GM12865 (cell line): ENCODE measurements around the gene ATPAF1.
"Not testable (repeated sequence)": the region's sequence is repeated elsewhere in the genome, so short reads cannot be mapped to it uniquely, and the experiment has no call there.

Experiments
- DNase-seq: peaks from one replicate; pipeline ENCODE4 v3.0.0; 2010; ENCODE audit warnings: low read depth
- H3K4me3 ChIP-seq: 2 replicates; pipeline ENCODE4 v1.5.1; 2011; ENCODE audit warnings: mild to moderate bottlenecking, low read depth, low read length, control low read depth
- CTCF ChIP-seq: IDR thresholded peaks from 2 replicates; pipeline ENCODE4 v1.5.1; 2011; ENCODE audit warnings: low read length, control low read depth, low read depth, inconsistent platforms; ENCODE audit not compliant: insufficient read depth; ENCODE audit errors: missing control alignments

Gene ATPAF1

GRCh38 chr1:46672696-46673095 lies 4.5 kb upstream of the ATPAF1 start:
- H3K4me3 ChIP-seq = no peak overlapping the region
- no peak for TF ChIP-seq CTCF
- no peak for DNase-seq

GRCh38 chr1:46671554-46671953 lies 3.4 kb upstream of the ATPAF1 start, which contains the start of gene TEX38:
Gene TEX38 (plus strand): TSS chr1:46671854. CDS start chr1:46671935, 81 bp downstream.
- no peak for DNase-seq
- TF ChIP-seq CTCF = no peak
- H3K4me3 ChIP-seq = no peak within 1 kb of the TSS

GRCh38 chr1:46670134-46670533 lies 2.0 kb upstream of the ATPAF1 start:
- TF ChIP-seq CTCF = no peak
- H3K4me3 ChIP-seq = no peak overlapping the region
- DNase-seq = no peak

GRCh38 chr1:46665983-46666382 lies 2.2 kb downstream of the ATPAF1 start:
- no peak for TF ChIP-seq CTCF
- no peak overlapping the region for H3K4me3 ChIP-seq
- DNase-seq = no peak

GRCh38 chr1:46662919-46663318 lies 5.2 kb downstream of the ATPAF1 start:
- not testable (repeated sequence) for H3K4me3 ChIP-seq, DNase-seq

- DNase-seq = peak; percentile 56
- not testable (repeated sequence) for H3K4me3 ChIP-seq
These were observed 8.0 kb downstream of the ATPAF1 start for GRCh38 chr1:46660116-46660515.

GRCh38 chr1:46659307-46659870 lies 8.8 kb downstream of the ATPAF1 start:
- no peak overlapping the region for H3K4me3 ChIP-seq
- peak; percentile 26 for DNase-seq
- no peak for TF ChIP-seq CTCF

GRCh38 chr1:46657775-46658174 lies 10.4 kb downstream of the ATPAF1 start:
- no peak for DNase-seq
- TF ChIP-seq CTCF = no peak
- no peak overlapping the region for H3K4me3 ChIP-seq
